Caco-2 (cell line): ENCODE measurements around the gene EFHD1. TPM values are rescaled to one million over a fixed set of nuclear protein-coding genes. Genes with fewer than 3 reads are reported as not detected.
"Not testable (repeated sequence)": the region's sequence is repeated elsewhere in the genome, so short reads cannot be mapped to it uniquely, and the experiment has no call there.

Experiments used
- BruUV-seq: library from RNA; stranded (reverse); fragments of 400-500 nt; replicated peaks from 2 replicates; lab custom pipeline; 2021; lab: Mats Ljungman, UMichigan
- CTCF ChIA-PET: fragments of 300-600 bp; sonication (Branson Sonifier 250); formaldehyde crosslinking; loops from one replicate; lab custom pipeline; 2022; ENCODE audit warnings: antibody characterized with exemption; lab: Charles Lee
- POLR2A ChIA-PET: fragments of 300-600 bp; sonication (Branson Sonifier 250); formaldehyde crosslinking; loops from one replicate; lab custom pipeline; 2022; ENCODE audit warnings: antibody characterized with exemption; lab: Charles Lee
- DNase-seq, 2 experiments: peaks; one replicate each; pipeline versions ENCODE4 v3.0.0 to v3.0.0-alpha.2; 2020 to 2022
- H3K27me3 ChIP-seq: replicated peaks from 2 replicates; pipeline ENCODE4 v1.6.0; 2011; ENCODE audit warnings: low read length; ENCODE audit not compliant: control insufficient read depth, insufficient read depth
- H3K36me3 ChIP-seq: 2 replicates; pipeline ENCODE4 v1.5.1; 2011; ENCODE audit warnings: low read length; ENCODE audit not compliant: control insufficient read depth, insufficient read depth
- H3K4me1 ChIP-seq: fragments of 250-450 bp; sonication (Bioruptor Pico); 2 replicates; pipeline ENCODE4 v1.5.1; 2020; ENCODE audit warnings: mild to moderate bottlenecking
- H3K4me3 ChIP-seq: 2 replicates; pipeline ENCODE4 v1.5.1; 2011; ENCODE audit warnings: low read depth, mild to moderate bottlenecking, control low read depth, low read length
- H3K9me3 ChIP-seq: fragments of 250-450 bp; sonication (Bioruptor Pico); 2 replicates; pipeline ENCODE4 v1.5.1; 2020; ENCODE audit warnings: mild to moderate bottlenecking, moderate library complexity
- H3K27ac Mint-ChIP-seq: one replicate; pipeline ENCODE4 v1.8.0; 2022; ENCODE audit warnings: mixed read lengths; ENCODE audit not compliant: unreplicated experiment
- H3K27me3 Mint-ChIP-seq: one replicate; pipeline ENCODE4 v1.8.0; 2022; ENCODE audit warnings: mixed read lengths; ENCODE audit not compliant: insufficient read depth, unreplicated experiment
- H3K36me3 Mint-ChIP-seq: one replicate; pipeline ENCODE4 v1.8.0; 2022; ENCODE audit warnings: mild to moderate bottlenecking, mixed read lengths; ENCODE audit not compliant: insufficient read depth, unreplicated experiment
- H3K4me1 Mint-ChIP-seq: one replicate; pipeline ENCODE4 v1.8.0; 2022; ENCODE audit warnings: low read depth, mixed read lengths; ENCODE audit not compliant: unreplicated experiment
- H3K4me3 Mint-ChIP-seq: one replicate; pipeline ENCODE4 v1.8.0; 2022; ENCODE audit warnings: mild to moderate bottlenecking, moderate library complexity, mixed read lengths; ENCODE audit not compliant: unreplicated experiment
- H3K9me3 Mint-ChIP-seq: one replicate; pipeline ENCODE4 v1.8.0; 2022; ENCODE audit warnings: mixed read lengths; ENCODE audit not compliant: unreplicated experiment
- CTCF ChIP-seq, 2 experiments: fragments of 200-600 bp in 1 of 2; IDR thresholded peaks; 1 replicate in 1 of 2; 2 replicates in 1 of 2; pipeline versions ENCODE4 v1.5.1 to v1.8.0; 2011 to 2022; ENCODE audit warnings: antibody characterized with exemption in 1 of 2, control low read depth in 1 of 2, inconsistent platforms in 1 of 2, low read depth in 1 of 2, low read length in 1 of 2, mild to moderate bottlenecking in 1 of 2, moderate library complexity in 1 of 2; ENCODE audit not compliant: insufficient read depth in 1 of 2, severe bottlenecking in 1 of 2, unreplicated experiment in 1 of 2
- intact Hi-C: fragments of 100-400 bp; cut with micrococcal nuclease; formaldehyde crosslinking; loops from one replicate; pipeline ENCODE4 v1.10.0; 2022; ENCODE audit not compliant: unreplicated experiment
- total RNA-seq: library from RNA; stranded (reverse); gene quantifications from 2 replicates; pipeline ENCODE4 v1.2.3, GENCODE V29; 2022

EFHD1 gene
- total RNA-seq, 1 experiment from 2014 or later = 4.2 TPM

- ChIA-PET CTCF (no interaction called here), POLR2A (no interaction called here)
- H3K27me3 Mint-ChIP-seq = no peaks in the 10 kb centered on the region
- DNase-seq = no peak
- no peaks in the 10 kb centered on the region for H3K4me1 ChIP-seq
- peaks cover 39% of the 10 kb centered on the region for H3K36me3 Mint-ChIP-seq
- no peak overlapping the region for H3K4me3 ChIP-seq
- BruUV-seq = no TSS peak
- H3K4me1 Mint-ChIP-seq = no peaks in the 10 kb centered on the region
- H3K9me3 ChIP-seq = no peaks in the 10 kb centered on the region
- no peaks in the 10 kb centered on the region for H3K36me3 ChIP-seq
- H3K9me3 Mint-ChIP-seq = no peaks in the 10 kb centered on the region
- no peak for TF ChIP-seq CTCF (IDR thresholded peaks at IDR 0.05; ENCODE audit: insufficient read depth in 1 of 2, low read depth in 1 of 2, low read length in 1 of 2, severe bottlenecking in 1 of 2, unreplicated experiment in 1 of 2)
- intact Hi-C loops = no loop called here
- H3K27ac Mint-ChIP-seq = no peak overlapping the region
- H3K4me3 Mint-ChIP-seq = no peak overlapping the region
- no peaks in the 10 kb centered on the region for H3K27me3 ChIP-seq
These were observed 81.6 kb downstream of the EFHD1 start for GRCh38 chr2:232714969-232715368.

- BruUV-seq, CTCF ChIA-PET, H3K4me1 Mint-ChIP-seq, H3K4me3 Mint-ChIP-seq, intact Hi-C loops, H3K9me3 Mint-ChIP-seq, H3K36me3 ChIP-seq, H3K27ac Mint-ChIP-seq, H3K27me3 ChIP-seq, DNase-seq, POLR2A ChIA-PET, H3K4me3 ChIP-seq, H3K4me1 ChIP-seq, H3K27me3 Mint-ChIP-seq, H3K9me3 ChIP-seq: not testable (repeated sequence)
- H3K36me3 Mint-ChIP-seq = peaks cover 49% of the 10 kb centered on the region
These were observed 86.7 kb downstream of the EFHD1 start for GRCh38 chr2:232720056-232720455.

- H3K4me3 ChIP-seq = no peak overlapping the region
- H3K36me3 ChIP-seq = no peaks in the 10 kb centered on the region
- H3K27me3 ChIP-seq = no peaks in the 10 kb centered on the region
- Mint-ChIP-seq H3K9me3 (no peaks in the 10 kb centered on the region), H3K4me3 (no peak overlapping the region), H3K27ac (no peak overlapping the region), H3K4me1 (no peaks in the 10 kb centered on the region), H3K36me3 (peaks cover 54% of the 10 kb centered on the region), H3K27me3 (no peaks in the 10 kb centered on the region)
- DNase-seq = no peak
- no peaks in the 10 kb centered on the region for H3K9me3 ChIP-seq
- TF ChIP-seq CTCF (IDR thresholded peaks at IDR 0.05; ENCODE audit: insufficient read depth in 1 of 2, low read depth in 1 of 2, low read length in 1 of 2, severe bottlenecking in 1 of 2, unreplicated experiment in 1 of 2) = no peak
- BruUV-seq = no TSS peak
- ChIA-PET CTCF (no interaction called here), POLR2A (interaction anchor here (0.6 kb wide), 1 partner anchor 25 kb away, joined by 3 read pairs; no protein-coding TSS in a partner anchor)
- intact Hi-C loops = no loop called here
- no peaks in the 10 kb centered on the region for H3K4me1 ChIP-seq
These were observed 87.9 kb downstream of the EFHD1 start for GRCh38 chr2:232721261-232721660.

DNA sequence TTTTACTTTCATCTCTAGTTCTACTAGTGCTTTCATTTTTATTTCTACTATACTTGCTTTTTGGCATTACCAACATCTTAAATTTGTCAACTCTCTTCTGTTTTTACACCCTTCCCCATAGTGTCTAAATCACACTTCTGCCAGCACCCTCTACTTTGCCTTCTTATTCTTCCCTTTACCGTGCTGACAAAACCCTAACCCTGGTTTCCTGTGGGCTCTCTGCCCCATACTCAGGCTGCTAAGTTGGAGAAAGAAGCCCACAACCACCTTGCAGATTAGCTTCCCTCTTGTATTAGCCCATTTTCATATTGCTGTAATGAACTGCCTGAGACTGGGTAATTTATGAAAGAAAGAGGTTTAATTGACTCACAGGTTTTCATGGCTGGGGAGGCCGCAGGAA is 88.5 kb downstream of the EFHD1 start:
- CTCF ChIA-PET = no interaction called here
- H3K36me3 Mint-ChIP-seq = peaks cover 50% of the 10 kb centered on the region

More for the DNA sequence above, 88.5 kb downstream of the EFHD1 start:
- Histone ChIP-seq H3K27me3 (no peaks in the 10 kb centered on the region), H3K4me3 (no peak overlapping the region), H3K4me1 (no peaks in the 10 kb centered on the region), H3K9me3 (no peaks in the 10 kb centered on the region), H3K36me3 (no peaks in the 10 kb centered on the region)
- Mint-ChIP-seq H3K27me3 (no peaks in the 10 kb centered on the region), H3K27ac (no peak overlapping the region), H3K4me3 (no peak overlapping the region), H3K9me3 (no peaks in the 10 kb centered on the region), H3K4me1 (no peaks in the 10 kb centered on the region)
- no TSS peak for BruUV-seq
- POLR2A ChIA-PET = interaction anchor here (0.6 kb wide), 1 partner anchor 25 kb away, joined by 3 read pairs; no protein-coding TSS in a partner anchor
- DNase-seq = no peak
- intact Hi-C loops = no loop called here
- TF ChIP-seq CTCF (IDR thresholded peaks at IDR 0.05; ENCODE audit: insufficient read depth in 1 of 2, low read depth in 1 of 2, low read length in 1 of 2, severe bottlenecking in 1 of 2, unreplicated experiment in 1 of 2) = no peak
